Measurements from ENCODE around the gene INCA1.

The INCA1 gene

GRCh38 chr17:5011928-5012327 is 14.6 kb upstream of the INCA1 start:
- no peak for DNase-seq (ENCODE audit: extremely low read depth, low read depth)

GRCh38 chr17:5003214-5003867 is 6.0 kb upstream of the INCA1 start:
- no peak for TF ChIP-seq CTCF (IDR thresholded peaks at IDR 0.05; ENCODE audit: low read depth, low read length)
- DNase-seq (ENCODE audit: extremely low read depth, low read depth), result no peak

More at GRCh38 chr17:5011928-5012327, 14.6 kb upstream of the INCA1 start:
- TF ChIP-seq CTCF (IDR thresholded peaks at IDR 0.05; ENCODE audit: low read depth, low read length), result no peak

- DNase-seq (ENCODE audit: extremely low read depth, low read depth), result no peak
- TF ChIP-seq CTCF (IDR thresholded peaks at IDR 0.05; ENCODE audit: low read depth, low read length), result no peak
Measured at GRCh38 chr17:5002121-5002788, 4.9 kb upstream of the INCA1 start.

GRCh38 chr17:5000237-5000639 is 2.9 kb upstream of the INCA1 start:
- no peak for TF ChIP-seq CTCF (IDR thresholded peaks at IDR 0.05; ENCODE audit: low read depth, low read length)
- no peak for DNase-seq (ENCODE audit: extremely low read depth, low read depth)

- DNase-seq (ENCODE audit: extremely low read depth, low read depth), result no peak
Measured at GRCh38 chr17:4999430-5000093, 2.2 kb upstream of the INCA1 start.

GRCh38 chr17:4998732-4999429 is 1.6 kb upstream of the INCA1 start:
- no peak for DNase-seq (ENCODE audit: extremely low read depth, low read depth)

More at GRCh38 chr17:4999430-5000093, 2.2 kb upstream of the INCA1 start:
- TF ChIP-seq CTCF (IDR thresholded peaks at IDR 0.05; ENCODE audit: low read depth, low read length), result no peak

More at GRCh38 chr17:4998732-4999429, 1.6 kb upstream of the INCA1 start:
- TF ChIP-seq CTCF (IDR thresholded peaks at IDR 0.05; ENCODE audit: low read depth, low read length), result no peak
